NOMO-1 treated with dmso at 0.1 percent for 144 hours (cell line): ENCODE results near the gene SPAG17.

Source experiments
- DNase-seq: peaks from one replicate; lab custom pipeline; 2025; ENCODE audit not compliant: unreplicated experiment; lab: John Stamatoyannopoulos, UW

SPAG17 gene

DNA sequence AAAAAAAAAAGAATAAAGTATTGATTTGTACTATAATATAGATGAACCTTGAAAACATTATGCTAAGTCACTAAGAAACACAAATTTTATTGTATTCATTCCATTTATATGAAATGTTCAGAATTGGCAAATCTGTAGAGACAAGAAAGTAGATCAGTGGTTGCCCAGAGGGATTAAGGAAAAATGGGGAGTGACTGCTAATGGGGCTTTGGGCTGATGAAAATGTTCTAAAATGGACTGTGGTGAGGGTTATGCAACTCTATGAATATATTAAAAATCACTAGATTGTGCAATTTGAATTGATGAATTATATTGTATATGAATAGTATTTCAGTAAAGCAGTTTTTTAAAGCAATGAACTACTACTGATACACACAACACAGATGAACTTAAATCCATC lies 265.7 kb downstream of the SPAG17 start:
- no peak for DNase-seq

DNA sequence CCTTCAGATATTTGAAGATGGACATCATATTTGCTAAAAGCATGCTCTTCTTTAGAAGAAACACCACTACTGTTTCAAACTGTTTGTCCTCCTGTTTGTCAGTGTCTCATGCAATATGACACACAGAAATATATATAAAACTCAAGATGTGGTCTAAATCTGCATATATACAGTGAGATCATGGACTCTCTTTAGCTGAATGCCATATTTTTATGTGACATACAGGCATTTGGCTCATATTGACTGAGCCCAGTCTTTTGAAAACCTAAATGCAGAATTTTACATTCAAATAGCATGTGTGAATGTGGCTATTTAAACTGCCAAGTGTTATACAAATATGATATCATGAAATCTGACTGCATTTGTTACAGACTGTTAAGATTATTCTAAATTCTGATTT lies 274.0 kb downstream of the SPAG17 start:
- no peak for DNase-seq

- DNase-seq, result no peak
These were observed 280.0 kb downstream of the SPAG17 start for GRCh38 chr1:117905019-117905418.

- no peak for DNase-seq
These were observed 280.5 kb downstream of the SPAG17 start for GRCh38 chr1:117904485-117904884.
